ENCODE results near the gene ETAA1. TPM values are rescaled to one million over a fixed set of nuclear protein-coding genes. Genes with fewer than 3 reads are reported as not detected.

ETAA1 gene
- total RNA-seq, 1 experiment from 2014 or later = 18.8 TPM

DNA sequence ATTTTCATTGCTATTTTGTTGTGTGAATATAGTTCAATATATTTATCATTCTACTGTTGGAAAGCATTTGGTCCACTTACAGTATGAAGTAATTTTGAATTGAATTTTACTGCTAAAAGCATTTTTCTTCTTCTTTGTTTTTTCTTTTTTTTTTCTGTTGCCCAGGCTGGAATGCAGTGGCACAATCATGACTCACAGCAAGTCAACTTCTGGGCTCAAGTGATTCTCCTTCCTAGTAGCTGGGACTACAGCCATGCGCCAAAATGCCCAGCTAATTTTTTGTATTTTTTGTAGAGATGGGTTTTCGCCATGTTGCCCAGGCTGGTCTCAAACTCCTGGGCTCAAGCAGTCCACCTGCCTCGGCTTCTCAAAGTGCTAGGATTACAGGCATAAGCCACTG is 2.4 kb upstream of the ETAA1 start:
- H3K27me3 ChIP-seq (ENCODE audit: insufficient read depth, low read length) = no peaks in the 10 kb centered on the region
- peaks cover 3% of the 10 kb centered on the region for H3K23me2 ChIP-seq (ENCODE audit: insufficient read length, low read depth, low read length, poor library complexity, severe bottlenecking)
- no peaks in the 10 kb centered on the region; the same call in 1 of the 2 replicates for H3K79me2 ChIP-seq (ENCODE audit: insufficient read depth, low read length)
- H2BK120ac ChIP-seq (ENCODE audit: low read depth, low read length, poor library complexity, severe bottlenecking) = no peak overlapping the region
- TF ChIP-seq, protein P1, sequence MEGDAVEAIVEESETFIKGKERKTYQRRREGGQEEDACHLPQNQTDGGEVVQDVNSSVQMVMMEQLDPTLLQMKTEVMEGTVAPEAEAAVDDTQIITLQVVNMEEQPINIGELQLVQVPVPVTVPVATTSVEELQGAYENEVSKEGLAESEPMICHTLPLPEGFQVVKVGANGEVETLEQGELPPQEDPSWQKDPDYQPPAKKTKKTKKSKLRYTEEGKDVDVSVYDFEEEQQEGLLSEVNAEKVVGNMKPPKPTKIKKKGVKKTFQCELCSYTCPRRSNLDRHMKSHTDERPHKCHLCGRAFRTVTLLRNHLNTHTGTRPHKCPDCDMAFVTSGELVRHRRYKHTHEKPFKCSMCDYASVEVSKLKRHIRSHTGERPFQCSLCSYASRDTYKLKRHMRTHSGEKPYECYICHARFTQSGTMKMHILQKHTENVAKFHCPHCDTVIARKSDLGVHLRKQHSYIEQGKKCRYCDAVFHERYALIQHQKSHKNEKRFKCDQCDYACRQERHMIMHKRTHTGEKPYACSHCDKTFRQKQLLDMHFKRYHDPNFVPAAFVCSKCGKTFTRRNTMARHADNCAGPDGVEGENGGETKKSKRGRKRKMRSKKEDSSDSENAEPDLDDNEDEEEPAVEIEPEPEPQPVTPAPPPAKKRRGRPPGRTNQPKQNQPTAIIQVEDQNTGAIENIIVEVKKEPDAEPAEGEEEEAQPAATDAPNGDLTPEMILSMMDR (conservative IDR thresholded peaks at IDR 0.05) = no peak
- H3K9ac ChIP-seq (ENCODE audit: extremely low read depth, insufficient read length, low read length) = no peak overlapping the region
- H4K20me1 ChIP-seq (ENCODE audit: control insufficient read depth, insufficient read depth, insufficient read length) = no peaks in the 10 kb centered on the region
- no peak overlapping the region for H4K91ac ChIP-seq (ENCODE audit: insufficient read length, low read depth, low read length)
- H3K36me3 Mint-ChIP-seq (ENCODE audit: insufficient read depth in 1 of 3, low read depth in 3 of 3) = peaks cover 1 to 3% (median 2%) of the 10 kb centered on the region in 3 experiments; a peak in 5 of 7 replicates
- no peaks in the 10 kb centered on the region for H3K79me1 ChIP-seq (ENCODE audit: insufficient read depth, low read depth, low read length, poor library complexity, severe bottlenecking)
- no peak overlapping the region for H4K8ac ChIP-seq (replicated peaks; ENCODE audit: insufficient read length, low read depth, low read length)
- no CpG with 5 or more reads among the region's 3 CpGs for whole genome bisulfite sequencing (ENCODE audit: extremely low coverage, insufficient read length, low lambda C conversion rate)
- H3K27me3 Mint-ChIP-seq (ENCODE audit: low read depth) = no peaks in the 10 kb centered on the region
- no peak overlapping the region for H2BK5ac ChIP-seq (ENCODE audit: insufficient read length, low read length)
- H2BK20ac ChIP-seq (ENCODE audit: low read depth, low read length, poor library complexity, severe bottlenecking) = no peak overlapping the region
- H2AK5ac ChIP-seq (ENCODE audit: insufficient read length, low read length) = no peak overlapping the region
- H4K5ac ChIP-seq (ENCODE audit: insufficient read length, low read depth, low read length) = no peak overlapping the region
- H3K27ac Mint-ChIP-seq = no peak overlapping the region; a peak in 1 of 7 replicates
- peaks cover 7% of the 10 kb centered on the region for H3K4me1 ChIP-seq (ENCODE audit: insufficient read depth, low read length)
- no peak for DNase-seq
- no peak overlapping the region for H3K4me3 Mint-ChIP-seq
- no peak overlapping the region for H3K23ac ChIP-seq (ENCODE audit: insufficient read length, low read depth, low read length)
- H3K4me1 Mint-ChIP-seq = peaks cover 33% of the 10 kb centered on the region in 2 experiments
- no peak overlapping the region for H3K27ac ChIP-seq (ENCODE audit: insufficient read length, low read depth, low read length)
- H2BK15ac ChIP-seq (ENCODE audit: low read depth, low read length) = no peak overlapping the region
- no peak overlapping the region for H3K4ac ChIP-seq (ENCODE audit: low read depth, low read length)
- no peaks in the 10 kb centered on the region for H3K9me3 ChIP-seq (ENCODE audit: control insufficient read depth, low read depth, low read length)
- no peaks in the 10 kb centered on the region; a peak in 1 of 5 replicates for H3K9me3 Mint-ChIP-seq
- no peak overlapping the region for H3K56ac ChIP-seq (ENCODE audit: insufficient read length, low read depth, low read length)
- no peak overlapping the region for H2BK12ac ChIP-seq (ENCODE audit: insufficient read length, low read depth, low read length)
- no peak overlapping the region for H3K14ac ChIP-seq (ENCODE audit: insufficient read depth, low read length)
- H3K18ac ChIP-seq (ENCODE audit: insufficient read length, low read depth, low read length) = no peak overlapping the region
- H3K4me2 ChIP-seq (ENCODE audit: insufficient read depth, insufficient read length, low read length) = no peak overlapping the region
- no peak overlapping the region for H2AFZ ChIP-seq (ENCODE audit: low read length)
- H3T11ph ChIP-seq (ENCODE audit: low read length) = no peak overlapping the region
